GM12873 (cell line): ENCODE measurements around the gene BPGM.

ENCODE experiments used
- TF ChIP-seq, protein P1 (sequence below): IDR thresholded peaks from 2 replicates; pipeline ENCODE4 v1.5.1; 2012; ENCODE audit warnings: low read depth, mild to moderate bottlenecking, moderate library complexity, low read length, control low read depth; ENCODE audit not compliant: insufficient read depth; ENCODE audit errors: missing control alignments

The BPGM gene

GRCh38 chr7:134654104-134654775 lies 7.6 kb downstream of the BPGM start:
- TF ChIP-seq, protein P1, sequence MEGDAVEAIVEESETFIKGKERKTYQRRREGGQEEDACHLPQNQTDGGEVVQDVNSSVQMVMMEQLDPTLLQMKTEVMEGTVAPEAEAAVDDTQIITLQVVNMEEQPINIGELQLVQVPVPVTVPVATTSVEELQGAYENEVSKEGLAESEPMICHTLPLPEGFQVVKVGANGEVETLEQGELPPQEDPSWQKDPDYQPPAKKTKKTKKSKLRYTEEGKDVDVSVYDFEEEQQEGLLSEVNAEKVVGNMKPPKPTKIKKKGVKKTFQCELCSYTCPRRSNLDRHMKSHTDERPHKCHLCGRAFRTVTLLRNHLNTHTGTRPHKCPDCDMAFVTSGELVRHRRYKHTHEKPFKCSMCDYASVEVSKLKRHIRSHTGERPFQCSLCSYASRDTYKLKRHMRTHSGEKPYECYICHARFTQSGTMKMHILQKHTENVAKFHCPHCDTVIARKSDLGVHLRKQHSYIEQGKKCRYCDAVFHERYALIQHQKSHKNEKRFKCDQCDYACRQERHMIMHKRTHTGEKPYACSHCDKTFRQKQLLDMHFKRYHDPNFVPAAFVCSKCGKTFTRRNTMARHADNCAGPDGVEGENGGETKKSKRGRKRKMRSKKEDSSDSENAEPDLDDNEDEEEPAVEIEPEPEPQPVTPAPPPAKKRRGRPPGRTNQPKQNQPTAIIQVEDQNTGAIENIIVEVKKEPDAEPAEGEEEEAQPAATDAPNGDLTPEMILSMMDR, result no peak

- TF ChIP-seq, protein P1, result no peak
Measured at GRCh38 chr7:134657526-134657925, 10.9 kb downstream of the BPGM start.

- TF ChIP-seq, protein P1, result no peak
Measured at GRCh38 chr7:134660242-134660785, 13.7 kb downstream of the BPGM start.

DNA sequence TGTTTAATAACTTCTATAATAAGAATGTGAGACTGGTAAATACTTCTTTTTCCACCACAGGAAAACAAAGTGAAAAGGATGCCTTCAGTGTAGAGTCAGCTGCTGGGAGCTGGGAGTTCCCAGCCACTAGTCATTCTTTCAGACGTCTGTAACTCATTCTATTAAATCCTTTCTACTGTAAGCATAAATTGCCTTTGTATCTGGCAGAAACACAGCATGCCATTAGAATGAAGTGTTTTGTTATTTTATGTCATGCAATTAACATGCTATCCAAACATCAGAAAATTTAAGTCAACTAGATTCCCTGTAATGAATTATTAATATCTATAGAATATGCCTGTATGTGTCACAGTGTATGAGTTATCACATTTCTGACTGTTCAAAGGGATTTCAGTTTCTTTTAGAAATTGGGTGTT lies 14.3 kb downstream of the BPGM start:
- TF ChIP-seq, protein P1, result no peak

- TF ChIP-seq, protein P1, result no peak
Measured at GRCh38 chr7:134662166-134662870, 15.7 kb downstream of the BPGM start.

- TF ChIP-seq, protein P1, result no peak
Measured at GRCh38 chr7:134662871-134663205, 16.2 kb downstream of the BPGM start.

DNA sequence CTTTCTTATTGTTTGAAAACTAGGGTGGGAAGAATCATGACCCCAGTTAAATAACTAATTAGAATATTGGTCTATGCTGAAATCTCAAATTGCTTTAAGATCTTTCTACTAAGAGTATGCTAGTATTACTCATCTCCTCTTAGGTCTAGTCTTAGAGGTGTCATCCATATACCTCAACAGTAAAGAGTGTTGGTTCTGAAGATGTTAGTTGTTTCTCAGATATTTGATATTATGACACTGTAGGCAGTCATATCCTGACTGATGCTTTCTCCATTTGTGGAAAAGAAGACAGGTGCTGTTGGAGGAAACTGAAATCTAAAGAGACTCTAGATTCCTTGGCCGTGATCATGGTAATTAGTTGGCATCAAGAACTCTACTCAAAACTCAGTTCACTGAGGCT lies 21.2 kb downstream of the BPGM start:
- TF ChIP-seq, protein P1, result no peak
